Mesothelial cell of epicardium (in vitro differentiated cells): Measurements from ENCODE around the gene KCNRG. TPM values are rescaled to one million over a fixed set of nuclear protein-coding genes. Genes with fewer than 3 reads are reported as not detected.

Source experiments
- DNase-seq, 2 experiments: peaks; one replicate each; pipeline ENCODE4 v3.0.0; 2021; ENCODE audit warnings: low spot score in 2 of 2; ENCODE audit not compliant: unreplicated experiment in 2 of 2
- H3K27ac Mint-ChIP-seq: 2 replicates; pipeline ENCODE4 v1.8.0; 2021; ENCODE audit warnings: mixed read lengths
- H3K27me3 Mint-ChIP-seq: 2 replicates; pipeline ENCODE4 v1.8.0; 2021; ENCODE audit warnings: low read depth, mixed read lengths
- H3K36me3 Mint-ChIP-seq: 2 replicates; pipeline ENCODE4 v1.8.0; 2021; ENCODE audit warnings: mixed read lengths
- H3K4me1 Mint-ChIP-seq: 2 replicates; pipeline ENCODE4 v1.8.0; 2021; ENCODE audit warnings: mixed read lengths
- H3K4me3 Mint-ChIP-seq: 2 replicates; pipeline ENCODE4 v1.8.0; 2021; ENCODE audit warnings: mild to moderate bottlenecking, moderate library complexity, mixed read lengths
- H3K9me3 Mint-ChIP-seq: 2 replicates; pipeline ENCODE4 v1.8.0; 2021; ENCODE audit warnings: mixed read lengths
- total RNA-seq: library from RNA; stranded (reverse); gene quantifications from 3 replicates; pipeline ENCODE4 v1.2.1, GENCODE V29; 2021
- TF ChIP-seq, protein P1 (sequence below): fragments of 200-600 bp; sonication (generic); IDR thresholded peaks from one replicate; pipeline ENCODE4 v1.5.0; 2021; ENCODE audit warnings: antibody characterized with exemption; ENCODE audit not compliant: unreplicated experiment

KCNRG gene
- total RNA-seq, 1 donor from 2014 or later = 1.3 TPM

DNA sequence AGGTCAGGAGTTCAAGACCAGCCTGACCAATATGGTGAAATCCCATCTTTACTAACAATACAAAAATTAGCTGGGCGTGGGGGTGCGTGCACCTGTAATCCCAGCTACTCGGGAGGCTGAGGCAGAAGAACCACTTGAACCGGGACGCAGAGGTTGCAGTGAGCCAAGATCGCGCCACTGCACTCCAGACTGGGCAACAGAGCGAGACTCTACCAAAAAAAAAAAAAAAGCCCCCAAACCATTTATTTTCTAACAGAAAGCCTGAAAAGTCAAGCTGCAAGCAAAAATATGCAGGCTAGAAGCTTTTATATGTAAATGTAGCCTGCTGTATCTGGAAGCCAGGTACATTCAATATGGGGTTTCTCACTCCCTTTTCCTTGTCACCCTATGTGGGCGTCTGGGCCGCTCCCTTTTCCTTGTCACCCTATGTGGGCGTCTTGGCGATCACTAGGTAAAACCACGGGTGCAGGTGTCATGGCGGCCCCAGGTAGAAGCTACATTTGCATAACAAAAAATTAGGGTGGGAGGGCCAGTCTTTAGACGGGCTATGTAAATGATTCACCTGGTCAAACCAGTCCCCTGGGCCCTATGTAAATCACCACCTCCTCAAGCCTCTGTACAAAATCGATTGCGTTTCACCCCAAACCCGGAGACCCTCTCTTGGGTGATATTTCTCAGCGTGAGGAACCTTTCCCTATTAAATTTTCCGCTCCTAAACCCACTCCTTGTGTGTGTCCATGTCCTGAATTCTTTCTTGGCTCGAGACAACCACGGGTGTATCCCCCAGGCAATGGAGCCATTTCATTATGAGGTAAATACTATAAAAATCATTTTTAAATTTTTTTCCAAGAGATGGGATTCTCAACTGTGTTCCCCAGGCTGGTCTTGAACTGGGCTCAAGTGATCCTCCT lies 16.3 kb upstream of the KCNRG start:
- H3K9me3 Mint-ChIP-seq = no peaks in the 10 kb centered on the region
- H3K27ac Mint-ChIP-seq = peak overlapping the region; percentile 96
- peak overlapping the region; percentile 86 for H3K4me3 Mint-ChIP-seq
- no peaks in the 10 kb centered on the region for H3K27me3 Mint-ChIP-seq
- H3K36me3 Mint-ChIP-seq = peaks cover 7% of the 10 kb centered on the region
- H3K4me1 Mint-ChIP-seq = peaks cover 28% of the 10 kb centered on the region
- DNase-seq = no peak
- TF ChIP-seq, protein P1, sequence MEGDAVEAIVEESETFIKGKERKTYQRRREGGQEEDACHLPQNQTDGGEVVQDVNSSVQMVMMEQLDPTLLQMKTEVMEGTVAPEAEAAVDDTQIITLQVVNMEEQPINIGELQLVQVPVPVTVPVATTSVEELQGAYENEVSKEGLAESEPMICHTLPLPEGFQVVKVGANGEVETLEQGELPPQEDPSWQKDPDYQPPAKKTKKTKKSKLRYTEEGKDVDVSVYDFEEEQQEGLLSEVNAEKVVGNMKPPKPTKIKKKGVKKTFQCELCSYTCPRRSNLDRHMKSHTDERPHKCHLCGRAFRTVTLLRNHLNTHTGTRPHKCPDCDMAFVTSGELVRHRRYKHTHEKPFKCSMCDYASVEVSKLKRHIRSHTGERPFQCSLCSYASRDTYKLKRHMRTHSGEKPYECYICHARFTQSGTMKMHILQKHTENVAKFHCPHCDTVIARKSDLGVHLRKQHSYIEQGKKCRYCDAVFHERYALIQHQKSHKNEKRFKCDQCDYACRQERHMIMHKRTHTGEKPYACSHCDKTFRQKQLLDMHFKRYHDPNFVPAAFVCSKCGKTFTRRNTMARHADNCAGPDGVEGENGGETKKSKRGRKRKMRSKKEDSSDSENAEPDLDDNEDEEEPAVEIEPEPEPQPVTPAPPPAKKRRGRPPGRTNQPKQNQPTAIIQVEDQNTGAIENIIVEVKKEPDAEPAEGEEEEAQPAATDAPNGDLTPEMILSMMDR = no peak

DNA sequence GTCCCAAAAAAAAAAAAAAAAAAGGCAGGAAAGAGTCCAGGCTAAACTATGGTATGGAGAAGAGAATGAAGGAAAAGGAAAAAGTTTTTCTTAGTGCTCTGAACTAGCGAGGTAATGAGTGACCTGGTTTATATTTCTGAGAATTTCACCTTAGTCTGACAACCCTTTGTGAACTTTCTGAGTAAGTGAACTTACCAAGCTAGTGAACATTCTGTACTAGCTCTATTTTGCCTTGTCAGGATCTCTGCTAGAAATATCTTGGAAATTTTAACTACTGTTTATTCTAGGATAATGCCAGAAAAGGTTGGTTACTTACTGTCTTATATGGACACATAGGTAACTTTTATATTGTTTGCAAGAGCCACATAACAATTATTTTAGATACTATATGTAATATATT lies 14.0 kb upstream of the KCNRG start:
- TF ChIP-seq, protein P1 = no peak
- H3K4me1 Mint-ChIP-seq = peaks cover 27% of the 10 kb centered on the region
- no peak overlapping the region for H3K27ac Mint-ChIP-seq
- H3K9me3 Mint-ChIP-seq = no peaks in the 10 kb centered on the region
- peaks cover 20% of the 10 kb centered on the region for H3K36me3 Mint-ChIP-seq
- H3K27me3 Mint-ChIP-seq = no peaks in the 10 kb centered on the region
- no peak for DNase-seq
- no peak overlapping the region for H3K4me3 Mint-ChIP-seq

DNA sequence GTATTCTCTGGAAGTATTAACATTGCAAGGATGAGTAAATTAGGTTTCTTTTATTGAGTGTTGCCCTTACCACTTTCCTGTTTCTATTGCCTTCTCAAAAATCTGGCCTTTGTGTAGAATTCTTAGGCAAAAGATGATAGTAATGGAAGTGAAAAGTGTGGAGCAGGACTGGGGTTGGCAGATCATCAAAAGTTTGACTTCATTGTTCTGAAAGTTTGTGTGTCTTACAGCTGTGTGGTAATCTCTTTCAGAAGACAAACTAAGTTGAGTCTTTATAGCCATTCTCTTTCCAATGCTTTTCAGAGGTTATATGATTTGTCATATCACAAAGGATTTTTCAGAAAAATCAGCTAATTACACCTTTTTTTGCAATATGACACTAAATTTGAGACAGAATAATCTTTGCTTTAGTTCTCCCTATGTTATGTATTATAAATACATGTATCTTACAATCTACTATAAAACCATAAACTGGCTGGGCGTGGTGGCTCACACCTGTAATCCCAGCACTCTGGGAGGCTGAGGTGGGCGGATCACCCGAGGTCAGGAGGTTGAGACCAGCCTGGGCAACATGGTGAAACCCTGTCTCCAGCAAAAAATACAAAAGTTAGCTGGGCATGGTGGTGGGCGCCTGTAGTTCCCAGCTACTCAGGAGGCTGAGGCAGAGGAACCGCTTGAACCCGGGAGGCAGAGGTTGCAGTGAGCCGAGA lies 8.7 kb upstream of the KCNRG start:
- DNase-seq = no peak
- H3K9me3 Mint-ChIP-seq = no peaks in the 10 kb centered on the region
- H3K4me1 Mint-ChIP-seq = peaks cover 5% of the 10 kb centered on the region
- TF ChIP-seq, protein P1 = no peak
- H3K27me3 Mint-ChIP-seq = no peaks in the 10 kb centered on the region
- no peak overlapping the region for H3K4me3 Mint-ChIP-seq
- H3K36me3 Mint-ChIP-seq = peaks cover 41% of the 10 kb centered on the region
- peak overlapping the region; percentile 50 for H3K27ac Mint-ChIP-seq

DNA sequence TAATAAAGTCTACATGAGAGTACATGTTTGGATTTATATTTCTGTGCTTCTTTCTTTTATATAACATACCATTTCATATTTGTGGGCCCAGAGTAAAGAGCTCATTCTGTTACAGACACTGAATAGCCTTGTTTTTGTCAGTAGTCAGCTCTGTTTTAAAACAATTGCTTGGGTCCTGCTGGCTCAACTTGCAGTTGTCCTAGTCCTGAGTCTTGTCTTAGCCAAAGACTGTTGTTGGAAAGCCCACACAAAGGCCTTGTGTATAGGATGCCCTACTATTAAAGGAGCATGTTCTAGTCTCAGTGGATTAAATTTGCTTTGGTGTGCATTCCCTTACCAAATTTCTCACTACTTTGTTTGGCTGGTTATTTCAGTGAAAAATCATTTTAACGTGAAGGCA lies 3.8 kb upstream of the KCNRG start:
- H3K9me3 Mint-ChIP-seq = no peaks in the 10 kb centered on the region
- H3K27ac Mint-ChIP-seq = no peak overlapping the region
- H3K36me3 Mint-ChIP-seq = peaks cover 48% of the 10 kb centered on the region
- no peaks in the 10 kb centered on the region for H3K27me3 Mint-ChIP-seq
- peaks cover 4% of the 10 kb centered on the region for H3K4me1 Mint-ChIP-seq
- H3K4me3 Mint-ChIP-seq = no peak overlapping the region
- TF ChIP-seq, protein P1 = no peak
- no peak for DNase-seq

DNA sequence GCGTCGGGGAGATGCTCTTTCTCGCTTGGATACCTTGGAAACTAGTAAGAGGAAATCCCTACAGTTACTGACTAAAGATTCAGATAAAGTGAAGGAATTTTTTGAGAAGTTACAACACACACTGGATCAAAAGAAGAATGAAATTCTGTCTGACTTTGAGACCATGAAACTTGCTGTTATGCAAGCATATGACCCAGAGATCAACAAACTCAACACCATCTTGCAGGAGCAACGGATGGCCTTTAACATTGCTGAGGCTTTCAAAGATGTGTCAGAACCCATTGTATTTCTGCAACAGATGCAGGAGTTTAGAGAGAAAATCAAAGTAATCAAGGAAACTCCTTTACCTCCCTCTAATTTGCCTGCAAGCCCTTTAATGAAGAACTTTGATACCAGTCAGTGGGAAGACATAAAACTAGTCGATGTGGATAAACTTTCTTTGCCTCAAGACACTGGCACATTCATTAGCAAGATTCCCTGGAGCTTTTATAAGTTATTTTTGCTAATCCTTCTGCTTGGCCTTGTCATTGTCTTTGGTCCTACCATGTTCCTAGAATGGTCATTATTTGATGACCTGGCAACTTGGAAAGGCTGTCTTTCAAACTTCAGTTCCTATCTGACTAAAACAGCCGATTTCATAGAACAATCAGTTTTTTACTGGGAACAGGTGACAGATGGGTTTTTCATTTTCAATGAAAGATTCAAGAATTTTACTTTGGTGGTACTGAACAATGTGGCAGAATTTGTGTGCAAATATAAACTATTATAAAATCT lies 2.7 kb upstream of the KCNRG start:
- H3K4me1 Mint-ChIP-seq = peaks cover 6% of the 10 kb centered on the region
- H3K27ac Mint-ChIP-seq = peak overlapping the region; percentile 14
- DNase-seq = no peak
- TF ChIP-seq, protein P1 = no peak
- no peak overlapping the region for H3K4me3 Mint-ChIP-seq
- no peaks in the 10 kb centered on the region for H3K27me3 Mint-ChIP-seq
- H3K9me3 Mint-ChIP-seq = no peaks in the 10 kb centered on the region
- peaks cover 45% of the 10 kb centered on the region for H3K36me3 Mint-ChIP-seq
